DND-41 (cell line): Measurements from ENCODE around the gene MBD3L5.
"Not testable (repeated sequence)": the region's sequence is repeated elsewhere in the genome, so short reads cannot be mapped to it uniquely, and the experiment has no call there.

Source experiments
- ATAC-seq: fragments of 200-7000 bp; cut with Tn5 transposase; 3 replicates; pipeline ENCODE4 v1.9.1; 2021; ENCODE audit warnings: low read depth; ENCODE audit not compliant: insufficient read depth
- DNase-seq: peaks from one replicate; pipeline ENCODE4 v3.0.0-alpha.2; 2020
- H2AFZ ChIP-seq: 2 replicates; pipeline ENCODE4 v1.6.0; 2012; ENCODE audit warnings: low read depth, low read length
- H3K27ac ChIP-seq: 2 replicates; pipeline ENCODE4 v1.5.1; 2012; ENCODE audit warnings: low read length, inconsistent platforms
- H3K27me3 ChIP-seq: fragments of 200-600 bp; sonication (generic); 2 replicates; pipeline ENCODE4 v1.6.0; 2012; ENCODE audit warnings: low read length, mild to moderate bottlenecking, inconsistent platforms; ENCODE audit not compliant: insufficient read depth, poor library complexity
- H3K36me3 ChIP-seq: 2 replicates; pipeline ENCODE4 v1.5.1; 2012; ENCODE audit warnings: low read length, inconsistent platforms; ENCODE audit not compliant: insufficient read depth
- H3K4me1 ChIP-seq: 2 replicates; pipeline ENCODE4 v1.5.1; 2012; ENCODE audit warnings: mild to moderate bottlenecking, low read length; ENCODE audit not compliant: insufficient read depth
- H3K4me2 ChIP-seq: 2 replicates; pipeline ENCODE4 v1.6.0; 2012; ENCODE audit warnings: mild to moderate bottlenecking, moderate library complexity, low read length, inconsistent platforms; ENCODE audit not compliant: insufficient read depth
- H3K4me3 ChIP-seq, 2 experiments: fragments of 200-600 bp in 1 of 2; shearing (Covaris generic) in 1 of 2; 2 replicates each; pipeline ENCODE4 v1.5.1; 2012 to 2016; ENCODE audit warnings: inconsistent platforms in 2 of 2, low read length in 2 of 2, mild to moderate bottlenecking in 2 of 2, low read depth in 1 of 2, moderate library complexity in 1 of 2
- H3K79me2 ChIP-seq: 2 replicates; pipeline ENCODE4 v1.6.0; 2012; ENCODE audit warnings: low read length, inconsistent platforms; ENCODE audit not compliant: insufficient read depth
- H3K9ac ChIP-seq: 2 replicates; pipeline ENCODE4 v1.6.0; 2012; ENCODE audit warnings: low read depth, mild to moderate bottlenecking, inconsistent platforms, low read length, moderate library complexity
- H3K9me3 ChIP-seq: 2 replicates; pipeline ENCODE4 v1.5.1; 2012; ENCODE audit warnings: low read length, moderate library complexity, mild to moderate bottlenecking, inconsistent platforms; ENCODE audit not compliant: insufficient read depth, severe bottlenecking
- H4K20me1 ChIP-seq: 2 replicates; pipeline ENCODE4 v1.6.0; 2012; ENCODE audit warnings: low read length; ENCODE audit not compliant: insufficient read depth
- CTCF ChIP-seq: IDR thresholded peaks from 2 replicates; pipeline ENCODE4 v1.5.1; 2012; ENCODE audit warnings: borderline replicate concordance, low read length, moderate library complexity, mild to moderate bottlenecking; ENCODE audit not compliant: poor library complexity, severe bottlenecking; ENCODE audit errors: extremely low read depth
- EZH2 ChIP-seq: IDR thresholded peaks from 3 replicates; pipeline ENCODE4 v1.6.1; 2012; ENCODE audit warnings: borderline replicate concordance, low read depth, mild to moderate bottlenecking, moderate library complexity, low read length, inconsistent platforms; ENCODE audit not compliant: severe bottlenecking

The MBD3L5 gene

GRCh38 chr19:7059977-7060376, 29.6 kb downstream of the MBD3L5 start:
- not testable (repeated sequence) for H3K4me2 ChIP-seq, H3K9ac ChIP-seq, H3K36me3 ChIP-seq, H3K4me3 ChIP-seq, H2AFZ ChIP-seq, H3K4me1 ChIP-seq, H3K27ac ChIP-seq, H3K9me3 ChIP-seq, DNase-seq, H3K79me2 ChIP-seq, H4K20me1 ChIP-seq, H3K27me3 ChIP-seq
- peak; percentile 69 for ATAC-seq

DNA sequence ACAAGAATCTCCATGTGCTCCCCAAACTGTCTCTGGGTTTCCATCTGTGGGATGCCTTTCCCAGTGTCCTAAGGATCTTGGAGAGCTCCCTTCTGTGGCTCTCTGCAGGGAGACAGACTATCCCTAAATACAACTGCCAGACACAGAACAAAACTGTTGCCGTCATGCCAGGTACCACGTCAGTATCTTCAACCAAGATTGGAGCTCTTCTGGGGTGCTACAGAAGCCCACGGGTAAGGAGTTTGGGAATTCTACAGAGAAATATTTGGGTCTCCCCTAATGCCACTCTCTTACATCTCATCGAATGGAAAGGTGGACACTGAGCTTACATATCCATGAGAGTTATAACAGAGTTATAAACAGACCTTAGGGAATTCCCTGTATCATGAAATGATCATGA, 33.0 kb downstream of the MBD3L5 start:
- no peak overlapping the region for H3K9ac ChIP-seq
- no peak overlapping the region for H2AFZ ChIP-seq
- no peaks in the 10 kb centered on the region for H3K36me3 ChIP-seq
- no peaks in the 10 kb centered on the region for H3K79me2 ChIP-seq
- H3K4me1 ChIP-seq: peaks cover under 1% of the 10 kb centered on the region
- DNase-seq (no peak), ATAC-seq (no peak)
- no peak overlapping the region for H3K4me2 ChIP-seq
- H4K20me1 ChIP-seq: no peaks in the 10 kb centered on the region
- TF ChIP-seq EZH2 (no peak), CTCF (no peak)
- H3K27me3 ChIP-seq: no peaks in the 10 kb centered on the region
- no peak overlapping the region for H3K27ac ChIP-seq
- H3K4me3 ChIP-seq: no peak overlapping the region
- no peaks in the 10 kb centered on the region for H3K9me3 ChIP-seq

DNA sequence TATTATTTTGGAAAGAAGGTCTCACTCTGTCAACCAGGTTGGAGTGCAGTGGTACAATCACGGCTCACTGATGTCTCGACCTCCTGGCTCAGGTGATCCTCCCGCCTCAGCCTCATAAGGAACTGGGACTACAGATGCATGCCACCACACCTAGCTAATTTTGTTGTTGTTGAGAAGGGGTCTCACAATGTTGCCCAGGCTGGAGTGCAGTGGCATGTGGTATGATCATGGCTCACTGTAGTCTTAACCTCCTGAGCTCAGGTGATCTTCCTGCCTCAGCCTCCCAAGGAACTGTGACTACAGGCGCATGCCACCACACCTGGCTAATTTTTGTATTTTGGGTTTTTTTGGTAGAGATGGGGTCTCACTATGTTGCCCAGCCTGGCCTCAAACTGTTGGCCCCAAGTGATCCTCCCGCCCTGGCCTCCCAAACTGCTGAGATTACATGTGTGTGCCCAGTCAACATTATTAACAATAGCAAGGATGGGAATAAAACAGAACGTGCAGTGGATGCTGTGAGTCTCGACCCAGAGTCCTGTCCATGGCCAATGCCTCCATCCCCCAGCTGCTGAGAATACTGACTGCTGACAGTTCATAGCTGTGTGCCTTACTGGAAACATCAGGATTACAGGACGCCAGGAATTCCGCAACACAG, 33.5 kb downstream of the MBD3L5 start:
- no peaks in the 10 kb centered on the region for H4K20me1 ChIP-seq
- H2AFZ ChIP-seq: no peak overlapping the region
- no peak overlapping the region for H3K9ac ChIP-seq
- peaks cover 6% of the 10 kb centered on the region for H3K4me1 ChIP-seq
- no peak overlapping the region for H3K4me2 ChIP-seq
- H3K79me2 ChIP-seq: no peaks in the 10 kb centered on the region
- ATAC-seq: no peak
- TF ChIP-seq EZH2 (no peak), CTCF (no peak)
- H3K27me3 ChIP-seq: no peaks in the 10 kb centered on the region
- no peak overlapping the region for H3K4me3 ChIP-seq
- no peak overlapping the region for H3K27ac ChIP-seq
- H3K9me3 ChIP-seq: no peaks in the 10 kb centered on the region
- DNase-seq: no peak
- H3K36me3 ChIP-seq: no peaks in the 10 kb centered on the region

DNA sequence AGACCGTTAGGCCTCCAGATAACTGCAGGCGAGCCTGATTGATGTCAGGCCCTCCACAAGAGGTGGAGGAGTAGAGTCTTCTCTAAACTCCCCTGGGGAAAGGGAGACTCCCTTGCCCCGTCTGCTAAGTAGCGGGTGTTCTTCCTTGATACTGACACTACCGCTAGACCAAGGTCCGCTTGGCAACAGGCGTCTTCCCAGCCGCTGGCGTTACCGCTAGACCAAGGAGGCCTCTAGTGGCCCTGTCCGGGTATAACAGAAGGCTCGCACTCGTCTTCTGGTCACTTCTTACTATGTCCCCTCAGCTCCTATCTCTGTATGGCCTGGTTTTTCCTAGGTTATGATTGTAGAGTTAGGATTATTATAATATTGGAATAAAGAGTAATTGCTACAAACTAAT, 36.7 kb downstream of the MBD3L5 start:
- not testable (repeated sequence) for H3K27me3 ChIP-seq, H3K4me3 ChIP-seq, H4K20me1 ChIP-seq, H3K9ac ChIP-seq, H2AFZ ChIP-seq, H3K27ac ChIP-seq, DNase-seq, ATAC-seq, H3K4me2 ChIP-seq, H3K9me3 ChIP-seq
- TF ChIP-seq CTCF: peak; percentile 22
- Histone ChIP-seq H3K79me2 (peaks cover 20% of the 10 kb centered on the region), H3K4me1 (peaks cover 21% of the 10 kb centered on the region), H3K36me3 (peaks cover 12% of the 10 kb centered on the region)
